H4 (cell line): ENCODE measurements around the gene ARL4D. TPM values are rescaled to one million over a fixed set of nuclear protein-coding genes. Genes with fewer than 3 reads are reported as not detected.
"Not testable (repeated sequence)": the region's sequence is repeated elsewhere in the genome, so short reads cannot be mapped to it uniquely, and the experiment has no call there.

Experiments used
- DNase-seq: peaks from one replicate; pipeline ENCODE4 v3.0.0-alpha.2; 2015; ENCODE audit warnings: low spot score
- total RNA-seq: library from RNA; depleted of rRNA; stranded (reverse); fragments of >200 nt; shearing (Covaris generic); gene quantifications from 2 replicates; pipeline ENCODE4 v1.2.3, GENCODE V29; 2014

ARL4D gene
- total RNA-seq, 1 experiment from 2014 or later: 6.1 TPM

DNA sequence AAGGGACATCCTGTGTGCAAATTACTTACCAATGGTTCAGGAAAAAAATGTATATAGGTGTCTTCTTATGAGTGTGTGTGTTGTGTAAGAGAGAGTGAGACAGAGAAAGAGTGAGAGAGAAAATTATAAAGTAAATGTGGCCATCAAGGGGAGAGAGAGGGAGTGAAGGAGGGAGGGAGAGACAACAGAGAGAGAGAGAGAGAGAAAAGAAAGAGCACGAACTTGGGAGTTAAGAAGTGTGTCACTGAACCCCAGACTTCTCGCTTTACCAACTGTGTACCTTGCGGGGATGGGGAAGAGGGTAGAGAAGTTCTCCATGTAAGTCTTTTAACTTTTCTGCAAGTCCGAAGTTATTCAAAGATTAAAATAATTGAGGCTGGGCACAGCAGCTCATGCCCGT is 28.8 kb upstream of the ARL4D start:
- DNase-seq: no peak

DNA sequence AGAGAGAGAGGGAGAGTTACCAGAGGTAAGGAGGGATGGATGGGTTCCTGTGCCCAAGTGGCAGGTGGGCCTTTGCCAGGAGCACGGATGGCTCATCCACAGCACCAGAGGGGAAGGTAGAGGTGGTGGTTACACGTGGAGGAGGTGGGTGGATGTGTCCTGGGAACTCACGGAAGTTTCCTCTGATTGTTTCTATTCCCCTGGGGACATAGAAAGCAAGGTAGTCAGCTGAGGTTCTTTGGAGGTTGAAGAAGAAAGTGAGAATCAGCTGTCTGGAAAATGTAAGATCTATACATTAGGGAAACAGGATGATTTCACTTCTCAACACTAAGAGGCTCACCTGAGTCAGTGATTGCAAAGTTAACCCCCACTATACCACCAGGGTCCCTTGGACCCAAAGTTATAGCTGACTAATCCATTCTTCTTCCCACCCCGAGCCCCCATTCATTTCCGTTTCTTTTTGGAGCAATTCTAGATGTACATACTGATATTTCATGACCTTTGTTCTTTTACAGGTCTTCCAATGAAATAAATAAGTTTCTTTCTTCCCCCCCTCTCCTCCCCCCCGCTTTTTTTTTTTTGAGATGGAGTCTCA is 27.5 kb upstream of the ARL4D start:
- no peak for DNase-seq

DNA sequence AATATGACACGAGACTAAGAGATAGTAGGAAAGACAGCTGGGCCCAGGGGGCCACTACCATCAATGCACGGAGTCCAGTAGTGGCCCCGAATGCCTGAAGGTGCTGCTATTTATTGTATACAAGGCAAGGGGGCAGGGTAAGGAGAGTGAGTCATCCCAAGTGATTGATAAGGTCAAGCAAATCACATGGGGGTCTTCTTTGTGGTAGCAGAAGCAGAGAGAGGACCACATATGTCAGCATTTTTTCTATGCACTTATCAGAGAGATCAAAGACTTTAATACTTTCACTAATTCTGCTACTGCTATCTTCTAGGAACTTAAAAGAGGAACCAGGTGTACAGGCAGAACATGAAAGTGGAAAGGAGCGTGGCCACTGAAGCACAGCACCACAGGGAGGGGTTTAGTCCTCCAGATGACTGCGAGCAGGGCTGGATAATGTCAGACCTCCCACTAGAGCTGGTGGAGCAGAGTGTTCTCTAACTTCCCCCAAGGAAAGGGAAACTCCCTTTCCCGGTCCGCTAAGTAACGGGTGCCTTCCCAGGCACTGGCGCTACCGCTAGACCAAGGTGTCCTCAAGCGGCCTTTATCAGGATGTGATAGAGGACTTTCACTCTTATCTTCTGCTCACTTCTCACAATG is 26.4 kb upstream of the ARL4D start:
- no peak for DNase-seq

DNA sequence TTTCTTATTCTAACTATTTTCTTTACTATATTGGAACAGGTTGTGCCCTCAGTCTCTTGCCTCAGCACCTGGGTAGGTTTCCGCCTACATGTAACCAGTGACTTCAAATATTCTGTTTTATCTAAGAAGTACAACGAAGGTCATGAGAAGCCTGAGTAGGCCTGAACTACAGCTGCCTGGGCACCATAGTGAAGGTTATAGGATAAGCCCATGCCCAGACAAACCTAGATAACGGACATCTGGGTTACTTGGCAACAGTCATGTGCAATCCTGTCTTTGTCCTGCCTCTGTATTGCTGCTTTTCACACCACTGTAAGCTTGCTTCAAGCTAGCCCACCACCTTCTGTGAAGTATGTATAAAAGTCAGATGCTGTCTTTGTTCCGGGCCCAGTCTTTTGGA is 25.4 kb upstream of the ARL4D start:
- DNase-seq: no peak

DNA sequence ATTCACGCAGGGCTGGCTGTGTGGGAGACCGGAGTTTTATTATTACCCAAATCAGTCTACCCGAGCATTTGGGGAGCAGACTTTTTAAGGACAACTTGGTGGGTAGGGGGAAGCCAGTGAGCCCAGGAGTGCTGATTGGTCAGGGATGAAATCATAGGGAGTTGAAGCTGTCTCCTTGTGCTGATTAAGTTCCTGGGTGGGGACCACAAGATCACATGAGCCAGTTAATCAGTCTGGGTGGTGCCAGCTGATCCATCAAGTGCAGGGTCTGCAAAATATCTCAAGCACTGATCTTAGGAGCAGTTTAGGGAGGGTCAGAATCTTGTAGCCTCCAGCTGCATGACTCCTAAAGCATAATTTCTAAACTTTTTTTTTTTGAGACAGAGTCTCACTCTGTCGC is 22.9 kb upstream of the ARL4D start:
- not testable (repeated sequence) for DNase-seq

DNA sequence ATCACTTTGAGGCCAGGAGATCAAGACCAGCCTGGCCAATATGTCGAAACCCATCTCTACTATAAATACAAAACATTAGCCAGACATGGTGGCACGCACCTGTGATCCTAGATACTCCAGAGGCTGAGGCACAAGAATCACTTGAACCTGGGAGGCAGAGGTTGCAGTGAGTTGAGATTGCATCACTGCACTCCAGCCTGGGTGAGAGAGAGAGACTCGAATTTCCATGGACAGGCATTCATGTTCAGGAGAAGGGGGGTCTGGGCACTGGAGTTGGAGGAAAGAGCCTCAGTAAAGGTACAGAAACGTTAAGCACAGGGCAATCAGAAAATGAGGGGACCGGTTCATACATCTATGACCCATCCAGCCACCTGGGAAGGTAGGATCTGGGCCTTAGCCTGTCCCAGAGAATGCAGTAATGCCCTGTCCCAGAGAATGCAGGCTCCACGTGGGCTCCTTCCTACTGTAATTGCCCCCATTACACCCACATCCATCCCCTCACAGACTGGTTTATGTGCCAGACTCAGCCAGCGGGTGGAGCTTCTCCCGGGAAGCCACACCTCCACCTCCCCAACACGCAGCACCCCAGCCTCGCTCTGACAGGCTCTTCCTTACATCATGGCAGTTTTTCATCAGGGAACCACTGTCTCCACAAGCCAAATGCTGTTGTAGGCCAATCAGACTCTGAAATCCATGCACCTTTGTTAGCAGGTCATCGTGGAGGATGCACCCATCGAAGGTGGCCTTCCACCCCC is 21.6 kb upstream of the ARL4D start:
- no peak for DNase-seq

DNA sequence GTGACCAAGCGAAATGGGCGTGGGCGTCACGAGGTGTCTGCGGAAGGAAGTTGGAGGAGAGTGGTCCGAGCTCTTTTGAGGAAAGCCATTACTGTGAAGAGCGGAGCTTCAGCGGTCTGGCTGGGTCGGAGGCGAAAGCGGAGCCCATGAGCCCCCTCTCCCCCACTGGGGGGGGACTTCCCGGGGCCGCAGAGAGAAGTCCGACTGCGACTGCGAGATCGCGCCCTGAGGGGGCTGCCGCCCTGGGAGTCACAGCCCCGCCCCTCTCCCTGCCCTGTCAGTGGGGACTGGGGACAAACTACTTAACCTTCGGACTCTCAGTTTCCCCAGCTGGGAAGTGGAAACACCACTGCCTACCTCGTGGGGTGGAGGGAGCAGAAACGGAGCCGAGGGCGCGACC is 20.0 kb upstream of the ARL4D start:
- no peak for DNase-seq

DNA sequence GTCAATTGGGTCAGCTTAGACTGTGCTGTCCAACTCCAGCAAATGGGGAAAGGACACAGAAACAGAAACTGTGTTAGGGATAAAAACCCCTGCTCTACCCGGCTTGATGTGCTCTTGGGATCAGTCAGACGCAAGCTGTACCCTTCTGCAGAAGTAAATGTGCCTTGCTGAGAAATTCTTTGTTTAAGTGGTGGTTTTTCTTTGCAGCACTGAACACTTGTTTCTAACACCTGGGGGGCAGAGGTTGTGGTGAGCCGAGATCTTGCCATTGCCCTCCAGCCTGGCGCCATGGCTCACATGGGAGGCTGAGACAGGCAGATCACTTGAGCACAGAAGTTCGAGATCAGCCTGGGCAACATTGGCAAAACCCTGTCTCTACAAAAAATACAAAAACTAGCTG is 18.5 kb upstream of the ARL4D start:
- no peak for DNase-seq

DNA sequence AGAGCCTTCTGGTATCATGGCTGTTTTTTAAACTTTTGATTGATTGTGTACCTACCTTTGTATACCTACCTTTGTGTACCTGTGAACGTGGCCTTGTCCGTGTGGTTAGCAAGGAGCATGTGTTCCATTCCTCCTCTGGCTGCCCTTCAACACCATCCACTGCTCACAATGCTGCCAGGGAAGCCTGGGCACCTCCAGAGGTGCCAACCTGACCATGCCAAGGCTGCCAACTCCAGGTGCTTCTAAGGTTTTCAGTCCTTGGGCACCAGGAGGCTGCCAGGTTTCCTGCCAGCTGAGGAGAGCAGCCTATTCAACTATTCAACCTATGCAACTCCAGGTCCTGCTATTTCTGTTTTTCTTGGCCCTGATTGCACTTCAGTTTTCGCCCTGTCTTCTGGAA is 17.6 kb upstream of the ARL4D start:
- no peak for DNase-seq

DNA sequence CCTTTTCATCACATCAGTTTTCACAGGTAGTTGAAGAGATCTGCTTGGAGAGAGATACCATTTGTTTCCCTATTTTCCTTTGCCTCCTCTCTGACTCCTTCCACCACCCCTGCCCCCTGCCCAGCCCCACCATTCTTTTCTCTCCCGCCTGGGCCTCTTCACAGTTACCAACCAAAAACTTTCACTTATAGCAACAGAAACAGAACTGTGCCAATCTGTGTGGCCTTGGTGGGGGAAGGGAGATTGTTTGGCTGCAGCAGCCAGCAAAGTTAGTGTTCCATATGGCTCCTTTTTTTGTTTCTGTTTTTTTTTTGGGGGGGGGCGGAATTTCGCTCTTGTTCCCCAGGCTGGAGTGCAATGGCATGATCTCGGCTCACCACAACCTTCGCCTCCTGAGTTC is 17.2 kb upstream of the ARL4D start:
- no peak for DNase-seq

DNA sequence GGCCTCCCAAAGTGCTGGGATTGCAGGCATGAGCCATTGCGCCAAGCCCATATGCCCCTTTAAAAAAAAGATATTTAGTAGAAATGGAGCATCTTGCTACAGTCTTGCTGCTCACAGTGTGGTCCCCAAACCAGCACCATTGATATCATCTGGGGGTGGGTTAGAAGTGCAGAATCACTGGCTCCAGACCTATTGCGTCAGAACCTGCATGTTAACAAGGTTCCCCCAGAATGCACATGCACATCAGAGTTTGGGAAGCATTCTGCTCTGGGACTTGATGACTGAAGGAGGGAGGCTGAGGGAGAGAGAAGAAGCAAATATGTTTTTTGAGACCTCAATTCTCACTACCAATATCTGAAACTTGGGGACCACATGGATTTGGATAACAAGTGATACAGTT is 16.0 kb upstream of the ARL4D start:
- no peak for DNase-seq

DNA sequence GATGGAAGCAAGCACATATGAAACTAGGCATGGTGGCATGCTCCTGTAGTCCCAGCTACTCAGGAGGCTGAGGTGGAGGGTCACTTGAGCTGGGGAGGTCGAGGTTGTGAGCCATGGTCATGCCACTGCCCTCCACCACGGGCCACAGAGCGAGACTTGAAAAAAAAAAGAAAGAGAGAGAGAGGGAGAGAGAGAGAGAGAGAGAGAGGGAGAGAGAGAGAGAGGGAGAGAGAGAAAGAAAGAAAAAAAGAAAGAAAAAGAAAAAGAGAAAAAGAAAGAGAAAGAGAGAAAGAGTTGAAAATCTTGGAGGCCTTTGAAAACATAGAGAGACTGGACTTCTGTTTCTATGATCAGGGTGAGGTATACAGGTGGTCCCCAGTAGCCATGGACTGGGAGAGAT is 15.4 kb upstream of the ARL4D start:
- DNase-seq: no peak

DNA sequence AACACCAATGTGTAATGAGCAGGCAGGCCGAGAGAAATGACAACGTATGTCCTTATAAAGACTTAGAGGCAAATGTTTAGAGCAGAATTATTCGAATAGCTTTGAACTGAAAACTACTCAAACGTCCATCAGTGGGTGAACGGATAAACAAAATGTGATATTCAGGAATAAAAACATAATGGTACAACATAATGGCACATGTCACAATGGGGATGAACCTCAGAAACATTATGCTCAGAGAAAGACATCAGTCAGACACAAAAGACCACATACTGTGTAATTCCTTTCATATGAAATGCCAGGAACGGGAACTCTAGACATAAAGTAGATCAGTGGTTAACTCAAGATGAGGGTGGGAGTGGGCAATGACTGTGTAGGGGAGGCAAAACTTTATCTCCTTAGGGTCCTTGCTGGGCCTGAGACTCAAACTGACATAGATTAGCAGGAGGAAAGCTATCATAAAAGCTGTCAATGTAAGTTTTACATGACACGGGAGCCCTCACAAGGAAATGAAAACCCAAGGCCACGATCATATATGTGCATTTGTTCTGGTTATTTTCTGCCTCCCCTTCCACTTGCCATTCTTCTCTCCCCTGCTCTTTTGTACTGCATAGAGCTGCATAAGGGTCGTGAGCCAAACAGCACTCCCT is 14.8 kb upstream of the ARL4D start:
- DNase-seq: no peak

DNA sequence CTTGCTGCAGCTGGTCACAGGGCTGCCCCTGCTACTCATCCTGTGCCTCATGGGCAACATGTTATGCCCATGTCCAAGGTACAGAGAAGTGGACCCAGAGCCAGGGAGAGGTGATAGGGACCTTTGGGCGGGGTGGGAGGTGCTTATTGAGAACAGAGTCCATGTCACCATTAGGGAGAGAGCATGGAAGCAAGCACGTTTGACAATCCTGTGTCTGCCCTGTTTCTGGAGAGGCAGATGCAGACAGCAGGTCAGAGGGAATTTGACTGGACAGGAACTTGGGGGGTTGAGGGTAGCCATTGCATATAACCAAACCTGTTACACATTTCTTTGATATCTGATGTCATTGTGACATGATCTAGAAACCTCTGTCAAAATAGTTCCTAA is 14.3 kb upstream of the ARL4D start:
- DNase-seq: no peak

DNA sequence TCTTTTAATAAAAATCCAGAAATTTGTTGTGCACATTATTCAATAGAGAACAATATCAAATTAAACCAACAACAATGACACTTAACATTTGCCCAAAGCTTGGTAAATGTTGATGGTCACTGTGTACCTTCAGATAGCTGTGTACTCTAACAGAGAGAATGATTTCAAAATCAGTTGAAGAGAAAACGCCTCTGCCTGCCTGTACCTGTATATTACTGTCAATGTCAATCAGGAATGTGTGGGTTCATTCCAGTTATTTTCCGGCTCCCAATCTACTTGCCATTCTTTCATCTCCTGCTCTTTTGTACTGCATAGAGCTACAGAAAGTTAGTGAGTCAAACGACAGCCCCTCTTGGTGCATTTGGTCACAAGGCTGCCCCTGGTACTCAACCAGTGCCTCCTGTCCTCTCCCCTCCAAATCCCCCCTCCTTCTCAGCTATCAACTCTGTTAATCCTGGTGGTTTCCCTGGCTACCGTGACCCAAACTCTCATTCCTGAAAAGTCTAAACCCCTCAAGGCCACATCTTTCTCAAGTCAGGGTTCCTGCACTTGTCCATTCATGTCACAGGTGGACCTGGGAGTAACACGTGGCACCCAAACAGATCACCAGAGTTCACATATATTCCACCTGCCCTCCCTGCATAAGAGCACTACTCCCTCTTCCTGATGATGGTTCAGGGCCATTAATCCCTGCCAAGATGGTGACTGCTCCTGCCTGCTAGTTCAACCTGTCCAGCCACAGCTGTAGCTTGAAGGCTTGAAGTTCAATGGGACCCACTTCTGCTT is 13.6 kb upstream of the ARL4D start:
- no peak for DNase-seq

DNA sequence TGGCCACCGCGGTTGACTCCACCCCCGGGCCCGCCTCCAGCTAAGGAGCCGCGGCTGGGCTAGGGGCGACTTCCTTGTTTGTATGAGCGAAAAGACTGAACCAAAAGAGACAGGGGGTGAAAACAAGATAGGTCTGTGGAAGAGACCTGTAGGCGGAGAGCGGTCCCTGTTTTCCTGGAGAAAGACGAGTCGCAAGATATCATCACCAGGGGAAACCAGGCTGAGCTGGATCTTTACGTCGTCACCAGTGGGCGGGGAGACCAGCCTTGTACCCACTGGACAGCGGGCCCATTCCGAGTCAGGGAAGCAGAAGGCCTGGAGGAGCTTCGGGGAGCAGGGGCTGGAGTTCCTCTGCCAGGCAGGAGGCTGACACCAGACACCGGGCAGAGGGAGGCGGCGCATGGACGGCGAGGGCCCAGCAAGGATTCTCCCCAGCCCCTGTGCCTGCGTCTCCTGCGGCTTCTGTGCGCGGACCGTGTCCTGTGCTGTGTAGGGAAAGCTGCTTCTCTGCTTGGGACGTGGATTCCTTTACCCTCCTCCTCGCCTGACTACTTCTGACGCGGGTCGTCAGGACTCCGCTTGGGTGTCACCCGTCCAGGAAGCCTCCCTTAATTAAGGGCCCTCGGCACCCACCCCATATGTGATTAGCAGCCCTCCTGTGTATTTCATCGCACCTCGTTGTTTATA is 10.3 kb upstream of the ARL4D start:
- peak; percentile 89 for DNase-seq

DNA sequence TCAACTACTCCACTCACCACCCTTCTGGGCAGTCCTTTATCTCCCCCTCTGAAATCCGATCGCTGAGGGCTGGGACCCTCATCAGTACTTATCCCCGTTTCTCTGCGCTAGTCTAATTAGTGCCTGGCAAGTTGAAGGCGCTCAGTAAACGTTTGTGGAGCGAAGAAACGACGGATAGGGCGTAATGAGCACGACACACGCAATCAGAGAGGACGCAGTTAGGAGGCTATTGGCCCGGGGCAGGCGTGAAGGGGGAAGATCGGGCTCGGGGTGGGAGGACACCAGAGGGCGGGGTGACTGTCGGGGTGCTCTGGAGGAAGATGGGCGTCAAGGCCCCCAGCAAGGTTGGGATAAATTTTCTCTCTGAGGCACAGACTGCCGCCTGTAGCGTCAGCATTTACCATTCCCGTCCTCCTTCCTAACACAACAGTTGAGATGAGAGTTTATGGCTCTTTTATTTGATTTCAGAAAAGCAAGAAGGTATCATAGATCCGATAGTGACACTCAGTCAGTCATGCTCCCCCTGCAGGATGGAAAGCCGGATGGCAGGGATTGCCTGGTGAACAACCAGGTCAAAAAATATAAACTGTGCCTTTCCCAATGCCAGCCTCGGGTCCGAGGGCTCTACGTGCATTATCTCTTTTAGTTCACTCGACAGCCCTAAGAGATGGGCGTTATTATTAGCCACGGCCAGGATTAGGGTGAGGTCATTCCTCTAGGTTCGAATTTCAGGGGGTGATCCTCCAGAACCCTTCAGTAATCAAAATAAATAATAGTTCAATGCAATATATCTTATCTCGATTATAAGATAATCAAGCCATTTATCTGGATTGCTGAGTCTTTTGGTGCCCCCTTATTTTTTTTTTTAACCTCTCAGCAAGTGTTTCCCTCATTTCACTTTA is 9.5 kb upstream of the ARL4D start:
- peak; percentile 72 for DNase-seq

DNA sequence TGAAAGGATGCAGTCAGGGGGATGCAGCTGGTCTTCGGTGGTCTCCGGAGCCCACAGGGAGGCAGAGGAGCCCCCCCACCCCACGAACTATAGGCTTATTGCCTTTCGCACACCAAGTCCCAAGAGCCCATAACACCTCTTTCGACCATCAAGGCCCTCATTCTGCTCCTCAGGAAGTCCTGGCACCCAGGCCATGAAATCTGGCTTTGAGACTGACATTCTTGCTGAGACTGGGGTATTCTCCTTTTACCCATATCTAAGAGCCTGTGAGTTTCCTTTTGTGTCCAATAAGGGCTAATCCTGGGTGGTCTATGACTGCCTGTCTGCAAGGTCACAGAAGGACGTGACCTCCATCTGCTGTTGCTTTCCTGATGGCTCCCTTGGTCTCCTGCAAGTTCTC is 6.4 kb upstream of the ARL4D start:
- DNase-seq: no peak

DNA sequence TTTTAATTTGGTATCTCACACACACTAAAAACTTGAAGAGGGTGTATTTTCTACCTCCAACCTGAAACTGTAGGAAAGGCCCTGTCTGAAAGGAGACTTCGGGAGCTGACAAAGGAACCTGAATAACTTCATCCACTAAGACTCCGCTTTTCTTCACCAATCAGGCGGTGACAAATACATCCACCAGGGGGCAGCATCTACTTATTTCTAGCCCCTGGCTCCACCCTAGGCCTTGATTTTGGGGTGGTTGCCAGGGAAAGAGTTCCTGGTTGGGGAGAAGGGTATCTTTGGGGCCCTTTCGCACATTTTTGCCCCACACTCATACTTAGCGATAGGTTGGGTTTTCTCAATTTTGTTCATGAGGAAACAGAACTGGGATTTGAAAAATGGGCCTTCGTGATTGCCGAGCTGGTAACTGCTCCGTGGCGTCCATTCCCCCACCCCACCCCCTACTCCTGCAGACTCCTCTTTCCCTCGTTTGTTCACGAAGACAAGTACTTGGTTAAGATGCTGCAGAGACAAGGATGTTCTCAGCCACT is 4.8 kb upstream of the ARL4D start:
- DNase-seq: peak; percentile 69

DNA sequence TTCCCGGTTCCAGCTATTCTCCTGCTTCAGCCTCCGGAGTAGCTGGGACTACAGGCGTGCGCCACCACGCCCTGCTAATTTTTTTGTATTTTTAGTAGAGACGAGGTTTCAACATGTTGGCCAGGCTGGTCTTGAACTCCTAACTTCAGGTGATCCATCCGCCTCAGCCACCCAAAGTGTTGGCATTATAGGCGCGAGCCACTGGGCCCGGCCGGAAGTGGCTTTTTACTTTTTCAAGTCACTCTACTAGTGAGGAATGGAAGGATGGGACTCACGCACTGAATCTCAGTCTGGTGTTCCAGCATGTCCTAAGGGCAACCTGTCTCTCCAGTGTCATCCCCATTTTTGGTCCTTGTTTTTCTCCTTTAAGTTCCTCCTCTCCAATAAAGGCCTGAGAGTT is 4.1 kb upstream of the ARL4D start:
- DNase-seq: not testable (repeated sequence)
